GM23248 (cell line): ENCODE measurements around the gene AKAP13.

ENCODE experiments used
- EZH2 ChIP-seq: fragments of 200-600 bp; sonication (generic); IDR thresholded peaks from 2 replicates; pipeline ENCODE4 v1.6.1; 2018; ENCODE audit warnings: antibody characterized with exemption, mild to moderate bottlenecking; ENCODE audit not compliant: insufficient read depth, poor library complexity, severe bottlenecking
- EZH2phosphoT487 ChIP-seq: fragments of 200-600 bp; sonication (generic); IDR thresholded peaks from 2 replicates; pipeline ENCODE4 v1.6.1; 2018; ENCODE audit warnings: antibody characterized with exemption, moderate library complexity, mild to moderate bottlenecking, low read depth; ENCODE audit not compliant: insufficient read depth

- TF ChIP-seq EZH2 = no peak
- TF ChIP-seq EZH2phosphoT487 = no peak
These were observed 388.3 kb downstream of the AKAP13 start for GRCh38 chr15:85768595-85769168.
